GM21423 (cell line): ENCODE results near the gene SSU72.
"Not testable (repeated sequence)": the region's sequence is repeated elsewhere in the genome, so short reads cannot be mapped to it uniquely, and the experiment has no call there.

ENCODE experiments used
- ATAC-seq: cut with Tn5 transposase; IDR thresholded peaks from one replicate; pipeline ENCODE4 v1.9.1; 2021; ENCODE audit warnings: mild to moderate bottlenecking, moderate library complexity; ENCODE audit not compliant: unreplicated experiment

Gene SSU72

GRCh38 chr1:1596493-1597274 is 22.0 kb upstream of the SSU72 start:
- no peak for ATAC-seq

DNA sequence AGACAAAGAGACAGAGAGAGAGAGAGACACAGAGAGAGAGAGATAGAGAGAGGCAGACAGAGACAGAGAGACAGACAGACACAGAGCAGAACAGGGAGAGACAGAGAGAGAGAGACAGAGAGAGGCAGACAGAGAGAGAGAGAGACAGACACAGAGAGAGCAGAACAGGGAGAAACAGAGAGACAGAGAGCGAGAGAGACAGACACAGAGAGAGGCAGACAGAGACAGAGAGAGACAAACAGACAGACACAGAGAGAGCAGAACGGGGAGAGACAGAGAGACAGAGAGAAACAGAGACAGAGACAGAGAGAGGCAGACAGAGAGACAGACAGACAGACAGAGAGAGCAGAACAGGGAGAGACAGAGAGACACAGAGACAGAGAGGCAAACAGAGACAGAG is 20.7 kb upstream of the SSU72 start:
- ATAC-seq: not testable (repeated sequence)

DNA sequence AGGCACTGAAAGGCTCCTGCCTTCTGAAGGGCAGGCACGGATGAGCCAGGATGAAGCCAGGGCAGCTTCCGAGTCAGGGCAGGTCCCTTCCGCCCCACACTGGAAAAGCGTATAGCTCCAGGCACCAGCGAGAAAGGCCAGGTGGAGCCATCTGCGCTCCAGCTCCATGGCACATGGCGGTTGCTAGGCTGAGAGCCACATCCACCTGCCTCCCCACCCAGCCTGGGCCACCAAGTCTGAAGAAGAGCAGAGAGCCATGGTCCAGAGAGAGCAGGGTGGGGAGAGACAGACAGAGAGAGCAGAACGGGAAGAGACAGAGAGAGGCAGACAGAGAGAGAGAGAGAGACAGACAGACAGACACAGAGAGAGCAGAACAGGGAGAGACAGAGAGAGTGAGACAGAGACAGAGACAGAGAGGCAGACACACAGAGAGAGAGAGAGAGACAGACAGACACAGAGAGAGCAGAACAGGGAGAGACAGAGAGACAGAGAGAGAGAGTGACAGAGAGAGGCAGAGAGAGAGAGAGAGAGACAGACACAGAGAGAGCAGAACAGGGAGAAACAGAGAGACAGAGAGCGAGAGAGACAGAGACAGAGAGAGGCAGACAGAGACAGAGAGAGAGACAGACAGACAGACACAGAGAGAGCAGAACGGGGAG is 20.1 kb upstream of the SSU72 start:
- no peak for ATAC-seq

DNA sequence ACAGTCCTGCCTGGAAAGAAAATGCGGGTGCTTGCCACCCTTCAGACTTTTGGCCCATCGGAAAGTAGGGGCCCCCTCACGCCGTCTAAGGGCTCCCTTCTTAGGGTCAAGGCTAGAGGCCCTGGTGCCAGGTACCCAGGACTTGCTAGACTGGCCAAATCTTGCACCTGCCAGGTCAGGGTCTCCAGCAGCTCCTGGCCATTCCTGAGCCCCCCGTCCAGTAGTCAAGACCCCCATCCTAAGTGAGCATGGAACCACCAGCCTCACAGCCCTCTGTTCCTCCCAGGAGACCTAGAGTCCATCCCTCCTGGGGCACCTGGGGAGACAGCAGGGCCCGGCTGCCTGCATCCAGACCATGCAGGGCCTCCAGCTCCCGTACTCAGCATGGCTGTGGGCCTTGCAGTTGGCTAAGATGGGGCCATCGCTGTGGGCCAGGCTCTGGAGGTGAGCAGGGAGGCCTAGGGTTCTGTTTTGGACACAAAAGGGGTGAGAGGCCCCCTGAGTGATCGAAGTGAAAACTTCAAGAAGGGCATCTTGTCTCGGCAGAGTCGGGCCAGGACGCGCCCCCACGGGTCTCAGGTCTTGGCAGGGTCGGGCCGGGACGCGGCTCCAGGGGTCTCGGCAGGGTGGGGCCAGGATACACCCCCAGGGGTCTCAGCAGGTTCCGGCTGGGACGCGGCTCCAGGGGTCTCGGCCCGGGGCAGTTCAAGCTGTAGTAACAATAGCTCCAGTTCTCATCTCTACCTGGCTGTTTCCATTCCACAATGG is 19.4 kb upstream of the SSU72 start:
- ATAC-seq: no peak

DNA sequence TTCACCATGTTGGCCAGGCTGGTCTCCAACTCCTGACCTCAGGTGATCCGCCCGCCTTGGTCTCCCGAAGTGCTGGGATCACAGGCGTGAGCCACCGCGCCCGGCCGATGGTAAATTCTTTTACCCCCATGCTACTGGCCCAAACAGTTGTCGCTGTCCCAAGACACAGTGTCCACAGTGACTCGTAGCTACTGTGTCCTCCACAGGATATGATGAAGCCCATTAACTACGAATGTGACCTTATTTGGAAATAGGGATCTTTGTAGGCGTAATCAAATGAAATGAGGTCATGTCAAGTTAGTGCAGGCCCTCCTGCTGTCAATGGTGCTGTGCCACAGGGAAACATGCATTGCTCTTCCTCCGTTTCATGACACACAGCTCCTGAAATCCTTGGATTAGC is 16.8 kb upstream of the SSU72 start:
- ATAC-seq: no peak

- ATAC-seq: no peak
These were observed 8.8 kb upstream of the SSU72 start for GRCh38 chr1:1583347-1584010.

- ATAC-seq: no peak
These were observed 8.1 kb upstream of the SSU72 start for GRCh38 chr1:1582585-1583346.

GRCh38 chr1:1578371-1578940 is 3.8 kb upstream of the SSU72 start:
- no peak for ATAC-seq

- no peak for ATAC-seq
These were observed 2.8 kb upstream of the SSU72 start for GRCh38 chr1:1577367-1578011.

DNA sequence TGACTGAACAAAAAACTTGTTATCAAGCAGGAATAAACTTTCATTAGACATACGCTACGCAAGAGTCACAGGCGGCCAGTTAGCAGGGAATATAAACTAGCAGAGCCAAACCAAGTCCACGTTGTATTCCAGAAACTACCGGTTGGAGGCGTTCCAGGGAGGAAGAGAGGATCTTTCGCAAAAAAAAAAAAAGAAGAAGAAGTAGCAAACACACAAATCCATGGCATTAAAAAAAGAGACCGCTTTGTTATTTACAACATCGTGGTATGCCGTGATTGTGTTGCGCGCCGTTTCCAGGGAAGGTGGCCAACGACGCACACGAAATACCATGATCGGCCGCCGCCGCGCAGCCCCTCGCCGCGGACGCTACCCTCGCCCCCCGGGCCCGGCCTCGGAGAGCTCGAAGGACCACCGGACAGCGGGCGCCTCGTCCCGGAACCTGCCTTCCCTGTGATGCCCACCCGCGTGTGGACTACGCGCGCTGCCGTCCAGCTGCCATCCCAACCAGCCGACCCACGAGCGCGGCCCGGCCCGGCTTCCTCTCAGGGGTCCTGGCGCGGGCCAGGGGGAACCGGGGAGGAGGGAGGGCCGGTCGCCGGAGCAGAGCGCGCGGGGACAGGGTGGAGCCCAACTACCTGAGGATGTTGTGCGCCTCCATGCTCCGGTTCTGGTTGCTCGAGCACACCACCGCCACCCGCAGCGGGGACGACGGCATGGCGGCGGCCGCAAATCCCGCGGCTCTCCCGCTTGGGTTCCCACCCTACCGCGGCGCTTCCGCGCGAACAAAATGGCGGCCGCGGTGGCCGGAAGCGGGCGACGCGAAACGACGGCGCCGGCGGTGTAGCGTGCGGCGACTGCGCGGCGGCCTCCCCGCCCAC is 581 bp downstream of the SSU72 start:
- peak; percentile 52 for ATAC-seq

- ATAC-seq: no peak
These were observed 5.3 kb downstream of the SSU72 start for GRCh38 chr1:1569341-1569740.

GRCh38 chr1:1567891-1568291 is 6.8 kb downstream of the SSU72 start:
- no peak for ATAC-seq

- no peak for ATAC-seq
These were observed 7.3 kb downstream of the SSU72 start for GRCh38 chr1:1567152-1567875.

- no peak for ATAC-seq
These were observed 9.3 kb downstream of the SSU72 start for GRCh38 chr1:1565340-1565739.

GRCh38 chr1:1564268-1564667 is 10.4 kb downstream of the SSU72 start:
- ATAC-seq: no peak

DNA sequence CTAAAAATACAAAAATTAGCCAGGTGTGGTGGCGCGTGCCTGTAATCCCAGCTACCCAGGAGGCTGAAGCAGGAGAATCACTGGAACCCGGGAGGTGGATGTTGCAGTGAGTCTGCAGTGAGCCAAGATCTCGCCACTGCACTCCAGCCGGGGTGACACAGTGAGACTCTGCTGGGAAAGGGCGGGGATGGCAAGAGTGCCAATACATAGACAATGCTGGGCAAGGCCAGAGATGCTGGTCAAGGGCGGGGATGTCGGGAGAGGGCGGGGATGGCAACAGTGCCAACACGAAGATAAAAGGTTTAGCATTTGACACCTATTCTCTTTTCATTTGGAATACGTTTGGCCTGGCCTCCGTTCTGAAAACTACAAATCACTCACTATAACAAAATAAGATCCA is 11.0 kb downstream of the SSU72 start:
- no peak for ATAC-seq

DNA sequence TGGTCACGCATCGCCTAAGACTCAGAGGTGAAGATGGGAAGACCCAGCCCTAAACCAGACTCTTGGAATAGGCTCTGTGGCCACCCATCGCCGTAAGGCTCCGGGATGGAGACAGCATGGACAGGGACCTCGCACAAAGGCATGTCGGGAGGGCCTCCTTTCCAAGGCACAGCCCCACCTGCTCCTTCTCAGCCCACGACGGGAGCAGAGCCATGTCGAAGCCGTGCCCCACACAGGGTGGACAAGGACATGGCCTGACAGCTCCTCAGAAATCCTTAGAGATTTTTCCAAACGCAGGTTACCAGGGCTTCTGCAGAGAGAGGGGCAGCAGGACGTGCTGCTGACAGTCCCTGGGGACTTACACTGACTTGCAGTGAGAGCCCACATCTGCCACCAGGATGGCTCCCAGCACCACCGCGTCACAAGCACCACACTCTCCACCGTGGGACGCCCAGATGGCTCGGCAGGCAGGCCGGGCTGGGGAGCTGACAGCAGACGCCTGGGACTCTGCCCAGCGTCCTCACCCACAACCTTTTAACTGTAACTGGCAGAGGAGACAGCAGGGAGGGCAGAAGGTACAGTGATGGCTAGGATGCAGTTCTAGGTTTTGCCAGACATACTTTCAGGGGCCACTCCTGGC is 12.0 kb downstream of the SSU72 start:
- no peak for ATAC-seq
